Smooth muscle cell (in vitro differentiated cells): Measurements from ENCODE around the gene JMJD4. TPM values are rescaled to one million over a fixed set of nuclear protein-coding genes. Genes with fewer than 3 reads are reported as not detected.
A peak's percentile ranks its signal among the peaks of the same experiment; 100 is the strongest.

Source experiments
- DNase-seq: peaks from one replicate; lab custom pipeline; 2025; ENCODE audit not compliant: unreplicated experiment; lab: John Stamatoyannopoulos, UW
- H2AFZ ChIP-seq: fragments of 200-600 bp; sonication (generic); 2 replicates; pipeline ENCODE4 v1.6.0; 2016; ENCODE audit warnings: antibody characterized with exemption, low read depth, mild to moderate bottlenecking
- H3F3A ChIP-seq: fragments of 200-600 bp; sonication (generic); 2 replicates; pipeline ENCODE4 v1.6.0; 2017; ENCODE audit warnings: antibody characterized with exemption, low read depth
- H3K27ac ChIP-seq: fragments of 200-600 bp; sonication (generic); 2 replicates; pipeline ENCODE4 v1.5.1; 2016; ENCODE audit warnings: low read depth, mild to moderate bottlenecking
- H3K27me3 ChIP-seq: fragments of 200-600 bp; sonication (generic); 2 replicates; pipeline ENCODE4 v1.6.1; 2016; ENCODE audit warnings: low read depth, mild to moderate bottlenecking
- H3K36me3 ChIP-seq: fragments of 200-600 bp; sonication (generic); 2 replicates; pipeline ENCODE4 v1.5.1; 2016; ENCODE audit warnings: low read depth
- H3K4me1 ChIP-seq: fragments of 200-600 bp; sonication (generic); 2 replicates; pipeline ENCODE4 v1.5.1; 2016; ENCODE audit warnings: low read depth
- H3K4me2 ChIP-seq: fragments of 200-600 bp; sonication (generic); 2 replicates; pipeline ENCODE4 v1.6.0; 2016; ENCODE audit warnings: mild to moderate bottlenecking
- H3K4me3 ChIP-seq: fragments of 200-600 bp; sonication (generic); 2 replicates; pipeline ENCODE4 v1.5.1; 2016; ENCODE audit warnings: mild to moderate bottlenecking
- H3K79me2 ChIP-seq: fragments of 200-600 bp; sonication (generic); 2 replicates; pipeline ENCODE4 v1.6.0; 2016; ENCODE audit warnings: low read depth, mild to moderate bottlenecking
- H3K9ac ChIP-seq: fragments of 200-600 bp; sonication (generic); 2 replicates; pipeline ENCODE4 v1.6.0; 2016; ENCODE audit warnings: low read depth
- H3K9me3 ChIP-seq: fragments of 200-600 bp; sonication (generic); replicated peaks from 2 replicates; pipeline ENCODE4 v1.5.1; 2016; ENCODE audit warnings: low read depth
- H4K20me1 ChIP-seq: fragments of 200-600 bp; sonication (generic); 2 replicates; pipeline ENCODE4 v1.6.0; 2016; ENCODE audit warnings: low read depth
- CTCF ChIP-seq: fragments of 200-600 bp; sonication (generic); IDR thresholded peaks from 2 replicates; pipeline ENCODE4 v1.5.1; 2017; ENCODE audit warnings: borderline replicate concordance, mild to moderate bottlenecking, antibody characterized with exemption; ENCODE audit not compliant: insufficient read depth, poor library complexity, severe bottlenecking
- WGBS: methylation state at CpG from one replicate; pipeline ENCODE4 v1.1.7; 2016; ENCODE audit warnings: low lambda C conversion rate; 5-methylcytosine and 5-hydroxymethylcytosine counted together
- polyA plus RNA-seq: library from polyadenylated mRNA; unstranded; fragments of >200 nt; fragmentation: Nextera tagmentation; extraction: Ambion mirVana; gene quantifications from 2 replicates; pipeline ENCODE4 v1.2.1, GENCODE V29; 2016
- total RNA-seq: library from RNA; depleted of rRNA; stranded (reverse); fragments of >200 nt; gene quantifications from 2 replicates; pipeline ENCODE4 v1.2.3, GENCODE V29; 2014

JMJD4 gene
- total and polyA plus RNA-seq, 2 experiments from 2014 or later: 8.5 to 19.5 TPM

GRCh38 chr1:227729144-227729880 is 5.8 kb downstream of the JMJD4 start:
- H3K9ac ChIP-seq: no peak overlapping the region
- peaks cover 7% of the 10 kb centered on the region for H3F3A ChIP-seq
- no peaks in the 10 kb centered on the region for H3K27me3 ChIP-seq
- TF ChIP-seq CTCF: no peak
- no peak overlapping the region for H2AFZ ChIP-seq
- peak overlapping the region; percentile 86 for H3K4me2 ChIP-seq
- H3K27ac ChIP-seq: no peak overlapping the region
- peaks cover 16% of the 10 kb centered on the region for H3K4me1 ChIP-seq
- 56% methylated on average over 5 of the region's 5 CpGs for WGBS
- DNase-seq: no peak
- H3K79me2 ChIP-seq: peaks cover 10% of the 10 kb centered on the region
- peak overlapping the region; percentile 70 for H3K4me3 ChIP-seq
- H3K36me3 ChIP-seq: no peaks in the 10 kb centered on the region
- peaks cover 4% of the 10 kb centered on the region for H4K20me1 ChIP-seq
- H3K9me3 ChIP-seq: no peaks in the 10 kb centered on the region

- Histone ChIP-seq H3K9me3 (no peaks in the 10 kb centered on the region), H4K20me1 (peaks cover 4% of the 10 kb centered on the region), H3K4me2 (peak overlapping the region; percentile 86), H3K4me3 (peak overlapping the region; percentile 70), H2AFZ (no peak overlapping the region), H3F3A (peaks cover 7% of the 10 kb centered on the region), H3K36me3 (no peaks in the 10 kb centered on the region), H3K4me1 (peaks cover 11% of the 10 kb centered on the region), H3K27ac (no peak overlapping the region), H3K9ac (peak overlapping the region; percentile 35), H3K27me3 (no peaks in the 10 kb centered on the region), H3K79me2 (peaks cover 5% of the 10 kb centered on the region)
- no peak for TF ChIP-seq CTCF
- WGBS: 7% methylated on average over 2 of the region's 11 CpGs
- DNase-seq: no peak
Observed at GRCh38 chr1:227728892-227729143, 6.3 kb downstream of the JMJD4 start.

- TF ChIP-seq CTCF: no peak
- Histone ChIP-seq H3K9me3 (no peaks in the 10 kb centered on the region), H3K79me2 (no peaks in the 10 kb centered on the region), H3F3A (peaks cover 7% of the 10 kb centered on the region), H4K20me1 (no peaks in the 10 kb centered on the region), H3K4me1 (peaks cover 9% of the 10 kb centered on the region), H3K27me3 (no peaks in the 10 kb centered on the region), H3K27ac (no peak overlapping the region), H2AFZ (no peak overlapping the region), H3K4me2 (peak overlapping the region; percentile 89), H3K36me3 (no peaks in the 10 kb centered on the region), H3K4me3 (peak overlapping the region; percentile 70), H3K9ac (peak overlapping the region; percentile 35)
- DNase-seq: no peak
- WGBS: 3% methylated on average over 28 of the region's 51 CpGs
Observed at GRCh38 chr1:227728059-227728891, 6.8 kb downstream of the JMJD4 start.
